ENCODE data around the gene PRCP.

Gene PRCP

DNA sequence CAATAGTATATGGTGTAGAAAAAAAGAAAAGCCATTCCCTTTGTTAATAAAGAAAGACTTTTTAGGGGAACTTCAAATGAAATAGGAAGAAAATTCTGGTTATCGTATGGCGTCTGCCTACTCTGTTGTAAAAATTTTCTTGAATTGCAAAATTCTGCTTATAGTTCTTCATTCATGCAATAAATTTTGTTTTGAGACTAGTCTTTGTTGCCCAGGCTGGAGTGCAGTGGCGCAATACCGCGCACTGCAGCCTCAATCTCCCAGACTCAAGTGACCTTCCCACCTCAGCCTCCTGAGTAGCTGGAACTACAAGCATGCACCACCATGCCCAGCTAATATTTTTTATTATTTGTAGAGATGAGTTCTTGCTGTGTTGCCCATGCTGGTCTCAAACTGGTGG lies 7.1 kb upstream of the PRCP start:
- FAIRE-seq, result no peak
- DNase-seq (ENCODE audit: low spot score), result no peak

DNA sequence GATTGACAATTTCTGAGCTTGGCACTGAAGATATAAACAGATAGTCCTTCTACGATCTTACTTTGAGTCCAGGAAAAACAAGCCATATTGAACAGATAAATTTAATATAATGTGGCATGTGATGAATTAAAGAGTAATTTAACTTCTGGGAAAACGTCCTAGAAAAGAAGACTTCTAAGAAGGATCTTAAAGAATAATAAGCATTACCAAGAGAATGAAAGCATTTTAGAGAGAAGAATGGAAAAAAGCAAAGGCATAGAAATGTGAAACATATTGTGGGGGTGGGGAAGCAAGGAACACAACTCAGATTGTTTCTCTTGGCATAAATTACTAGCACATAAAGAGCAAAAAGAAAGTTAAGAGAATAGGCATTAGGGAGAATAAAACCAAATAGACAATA lies 6.7 kb upstream of the PRCP start:
- DNase-seq (ENCODE audit: low spot score) (no peak), FAIRE-seq (no peak)

DNA sequence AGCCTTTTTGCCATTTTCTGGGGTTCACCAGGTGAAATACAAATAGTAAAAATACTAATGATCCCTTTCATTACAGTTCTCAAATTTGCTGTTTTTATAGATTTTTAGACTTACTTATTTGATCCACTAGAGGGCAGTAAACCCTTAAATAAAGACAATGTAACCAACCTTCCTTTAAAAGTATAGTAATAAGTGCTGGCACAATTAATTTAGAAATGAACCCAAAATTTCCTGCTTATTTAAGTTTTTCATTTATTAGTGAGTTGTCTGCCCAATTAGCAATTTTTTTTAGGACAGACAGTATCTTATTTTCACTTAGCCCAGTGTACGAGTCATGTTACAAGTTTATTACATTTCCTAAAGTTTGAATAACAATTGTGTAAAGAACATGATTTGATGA lies 6.0 kb upstream of the PRCP start:
- FAIRE-seq (peak; percentile 70), DNase-seq (ENCODE audit: low spot score) (peak; percentile 29)

DNA sequence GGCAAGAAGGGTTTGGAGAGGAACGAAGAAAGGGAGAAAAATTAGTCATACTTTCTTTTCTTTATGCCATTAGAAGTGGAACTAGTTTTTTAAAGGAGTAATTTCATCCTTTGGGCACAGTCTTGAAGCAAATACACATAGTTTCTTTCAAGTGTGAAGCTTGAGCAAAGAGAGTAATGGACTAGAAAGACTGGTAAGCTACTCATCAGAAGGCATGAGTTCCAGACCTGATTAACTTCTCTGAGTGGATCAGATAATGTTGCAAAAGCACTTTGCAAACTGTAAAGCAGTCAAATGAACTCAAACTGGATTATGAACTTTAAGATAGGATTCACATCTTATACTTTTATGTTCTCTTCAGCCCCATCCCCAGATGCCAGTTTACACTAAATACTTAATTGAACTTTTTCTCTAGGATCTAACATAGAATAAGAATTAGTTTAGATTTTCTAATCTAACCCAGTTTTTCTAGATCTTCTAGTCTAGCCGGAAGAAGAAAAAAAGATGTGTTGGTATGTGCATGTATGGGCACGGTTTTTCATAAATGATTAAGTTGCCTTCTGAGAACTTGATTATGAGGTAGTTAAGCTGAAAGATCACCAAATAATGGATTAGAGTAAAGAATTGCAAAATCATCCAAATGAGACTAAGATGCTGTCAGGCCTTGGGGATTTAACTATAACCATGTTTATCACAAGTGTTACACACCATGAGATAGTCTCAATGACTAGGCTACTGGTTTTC lies 3.8 kb upstream of the PRCP start:
- DNase-seq (ENCODE audit: low spot score), result no peak
- FAIRE-seq, result no peak

DNA sequence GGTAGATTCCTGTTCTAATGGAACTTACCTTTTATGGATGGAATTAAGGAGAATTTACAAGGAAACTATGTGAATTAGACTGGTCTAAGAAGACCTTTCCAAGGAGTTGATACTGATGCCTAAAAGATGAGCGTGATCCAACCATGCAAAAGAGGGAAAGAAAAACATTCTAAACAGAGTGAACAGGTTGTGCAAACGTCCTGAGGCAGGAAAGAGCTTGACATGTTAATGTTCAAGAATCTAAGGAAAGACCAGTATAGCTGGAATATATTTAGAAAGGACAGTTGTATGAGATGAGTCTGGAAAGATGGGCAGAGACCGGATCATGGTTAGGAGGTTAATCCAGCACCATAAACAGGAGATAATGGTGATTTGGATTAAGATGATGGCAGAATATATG lies 2.6 kb upstream of the PRCP start:
- DNase-seq (ENCODE audit: low spot score), result no peak
- no peak for FAIRE-seq

DNA sequence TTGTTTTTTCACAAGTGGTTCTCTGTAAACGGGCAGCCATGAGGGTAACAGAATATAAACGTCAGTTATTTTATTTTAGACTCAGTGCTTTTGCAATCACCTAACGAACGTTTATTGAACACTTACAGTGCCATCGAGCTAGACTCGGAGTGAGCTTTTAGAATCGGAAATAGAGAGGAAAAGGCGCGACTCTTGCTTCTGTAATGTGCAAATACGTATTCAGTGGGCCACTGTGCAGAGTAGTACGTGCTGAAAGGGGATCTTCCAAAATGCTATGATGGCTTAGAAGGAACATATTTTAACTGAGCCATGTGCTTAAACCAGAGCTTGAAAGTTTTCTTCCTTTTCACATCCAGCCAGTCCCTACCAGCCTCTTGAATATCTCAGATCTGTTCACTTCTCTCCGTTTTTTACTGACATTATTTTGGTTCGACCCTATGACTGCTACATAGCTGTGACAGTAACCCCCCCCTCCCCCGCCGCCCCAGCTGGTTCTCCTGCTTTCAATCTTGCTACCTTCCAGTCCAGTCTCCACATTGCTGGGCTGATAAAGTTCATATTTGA lies 1.8 kb upstream of the PRCP start:
- no peak for FAIRE-seq
- DNase-seq (ENCODE audit: low spot score), result no peak

DNA sequence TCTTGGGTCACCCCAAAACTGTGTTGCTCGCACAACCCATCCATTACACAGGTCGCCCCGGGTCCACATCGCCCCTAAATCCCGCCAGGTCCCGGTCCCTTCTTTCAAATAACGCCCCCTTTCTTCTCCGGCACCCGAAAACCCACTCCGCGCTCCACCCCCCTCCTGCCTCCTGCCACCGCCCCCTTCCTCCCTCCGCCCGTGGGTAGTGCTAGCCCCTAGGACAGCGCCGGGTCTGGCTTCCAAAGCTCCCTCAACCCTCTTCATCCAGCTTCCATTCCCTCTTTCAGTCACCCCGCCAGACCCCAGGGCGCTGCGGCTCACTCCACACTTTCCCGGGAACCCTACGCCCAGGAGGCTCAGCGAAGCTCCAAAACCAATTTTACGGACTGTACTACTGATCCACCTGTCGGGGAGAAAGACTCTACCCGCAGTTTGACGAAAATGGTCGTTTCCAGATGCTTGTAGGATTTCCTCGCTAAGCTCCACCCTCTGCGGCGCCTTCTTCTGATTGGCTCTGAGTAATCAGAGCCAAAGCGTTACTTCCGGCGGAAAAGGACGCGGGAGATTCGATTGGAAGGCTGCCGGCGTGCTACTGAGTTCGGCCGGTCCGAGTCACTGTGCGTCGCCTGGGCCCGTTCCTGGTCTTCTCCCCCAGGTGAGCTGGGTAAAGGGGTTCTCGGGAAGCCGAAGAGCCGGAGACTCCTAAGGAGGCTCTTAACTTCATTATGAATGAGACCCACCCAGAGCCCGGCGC lies 1.1 kb upstream of the PRCP start, which contains the start of gene DDIAS:
DDIAS (plus strand) TSS at position 572 of the 757 bp plus-strand sequence. CDS start 13,003 bp downstream, outside the sequence.
- peak; percentile 76 for FAIRE-seq

DNA sequence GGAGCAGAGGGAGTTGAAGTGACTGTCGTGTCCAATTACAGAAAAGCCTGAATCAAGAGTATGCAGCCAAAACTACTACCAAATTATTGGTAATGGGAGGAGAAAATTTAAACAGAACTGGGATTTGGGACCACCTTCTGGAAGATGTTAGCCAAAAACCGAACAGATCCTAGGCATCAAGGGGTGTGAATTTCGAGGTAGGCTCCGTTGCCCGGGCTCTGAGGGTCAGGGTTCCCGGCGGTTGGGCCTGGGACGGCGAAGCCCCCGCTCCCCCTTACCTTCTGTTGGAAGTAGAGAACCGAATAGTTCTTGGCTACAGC lies 313 bp downstream of the PRCP start:
- FAIRE-seq, result no peak
- DNase-seq (ENCODE audit: low spot score), result no peak

More for the DNA sequence above, 1.1 kb upstream of the PRCP start, which contains the start of gene DDIAS:
- peak; percentile 90 for DNase-seq (ENCODE audit: low spot score)

DNA sequence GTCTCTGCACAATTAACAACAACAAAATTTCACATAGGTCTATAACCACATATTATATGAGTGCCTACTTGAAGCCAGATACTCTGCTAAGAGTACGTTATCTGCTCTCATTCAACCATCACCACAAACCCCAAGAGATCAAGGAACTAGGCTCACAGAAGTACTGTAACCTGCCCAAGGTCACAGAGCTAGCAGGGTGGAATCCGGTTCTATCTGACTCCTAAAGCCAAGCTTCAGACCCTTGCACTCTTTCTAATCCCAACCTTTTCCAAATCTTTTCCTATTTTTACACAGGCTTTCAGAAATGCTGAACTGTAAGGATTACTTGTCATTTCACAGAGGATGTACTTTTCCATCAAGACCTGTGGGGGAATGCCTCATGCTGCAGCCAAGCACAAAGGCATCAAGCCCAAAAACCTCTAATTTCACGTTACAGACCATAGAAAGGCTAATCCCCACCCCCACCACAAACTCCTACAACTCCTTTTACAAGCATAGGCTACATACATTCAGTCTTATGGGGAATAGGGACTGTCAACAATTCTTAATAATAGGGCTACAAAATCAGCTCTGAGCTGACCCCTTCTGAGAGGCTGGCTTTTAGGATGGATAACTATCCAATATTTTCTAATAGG lies 927 bp downstream of the PRCP start:
- FAIRE-seq (no peak), DNase-seq (ENCODE audit: low spot score) (no peak)

DNA sequence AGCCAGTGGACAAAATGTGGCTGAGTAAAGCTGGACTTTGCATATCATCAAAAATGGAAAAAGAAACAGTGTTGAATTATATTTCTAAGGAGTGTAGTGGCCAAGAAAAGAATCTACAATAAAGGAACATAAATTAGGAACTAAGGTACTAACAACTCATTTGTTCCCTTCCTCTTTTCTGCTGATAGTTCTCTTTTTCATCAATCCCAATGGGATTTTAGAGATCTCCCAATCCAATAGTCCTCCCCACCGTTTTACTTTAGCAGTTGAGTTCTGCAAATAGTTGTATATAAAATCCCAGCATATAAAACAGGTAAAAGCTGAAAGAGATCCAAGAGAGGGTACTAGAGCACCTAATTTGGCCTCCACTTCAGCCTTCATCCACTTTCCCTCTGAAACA lies 2.0 kb downstream of the PRCP start:
- DNase-seq (ENCODE audit: low spot score) (no peak), FAIRE-seq (no peak)

DNA sequence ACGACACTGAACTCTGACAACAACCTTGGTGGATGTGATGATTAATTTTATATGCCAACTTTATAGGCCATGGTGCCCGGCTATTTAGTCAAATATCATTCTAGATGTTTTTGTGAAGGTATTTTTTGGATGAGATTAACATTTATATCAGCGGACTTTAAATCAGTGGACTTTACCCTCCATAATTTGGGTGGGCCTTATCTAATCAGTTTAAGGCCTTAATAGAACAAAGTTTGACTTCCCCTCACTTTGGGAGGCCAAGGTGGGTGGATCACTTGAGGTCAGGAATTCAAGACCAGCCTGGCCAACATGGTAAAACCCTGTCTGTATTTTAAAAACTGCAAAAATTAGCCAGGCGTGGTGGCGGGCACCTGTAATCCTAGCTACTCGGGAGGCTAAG lies 4.0 kb downstream of the PRCP start:
- no peak for FAIRE-seq

DNA sequence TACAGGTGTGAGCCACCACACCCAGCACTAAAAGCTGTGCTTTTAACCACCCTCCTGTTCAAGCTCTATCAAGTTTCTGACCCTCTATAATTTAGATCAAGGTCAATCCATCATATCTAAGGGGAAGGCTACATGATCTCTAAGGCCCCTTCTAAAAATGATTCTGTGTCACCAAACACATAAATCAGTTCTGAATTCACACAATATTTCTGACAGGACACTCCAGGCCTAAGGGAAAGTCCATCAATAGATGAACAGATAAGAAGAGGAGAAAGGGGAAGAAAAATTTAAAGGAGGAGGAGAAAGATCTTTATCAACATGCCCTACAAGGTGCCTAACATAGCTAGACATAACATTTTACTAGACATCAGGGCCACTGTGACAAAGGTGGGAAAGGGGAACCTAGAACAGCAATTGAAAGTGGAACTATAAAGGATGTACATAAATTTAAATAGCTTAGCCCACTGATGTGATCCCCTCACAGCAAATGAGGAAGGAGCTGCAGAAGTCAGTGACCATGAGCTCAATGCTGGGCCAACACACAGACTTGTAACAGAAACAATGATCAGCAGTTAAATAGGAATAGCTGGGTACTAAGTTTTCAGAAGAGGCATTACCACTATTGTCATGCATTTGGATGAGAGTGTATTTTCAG lies 4.7 kb downstream of the PRCP start:
- FAIRE-seq, result no peak
- no peak for DNase-seq (ENCODE audit: low spot score)

More for the DNA sequence above, 4.0 kb downstream of the PRCP start:
- no peak for DNase-seq (ENCODE audit: low spot score)

DNA sequence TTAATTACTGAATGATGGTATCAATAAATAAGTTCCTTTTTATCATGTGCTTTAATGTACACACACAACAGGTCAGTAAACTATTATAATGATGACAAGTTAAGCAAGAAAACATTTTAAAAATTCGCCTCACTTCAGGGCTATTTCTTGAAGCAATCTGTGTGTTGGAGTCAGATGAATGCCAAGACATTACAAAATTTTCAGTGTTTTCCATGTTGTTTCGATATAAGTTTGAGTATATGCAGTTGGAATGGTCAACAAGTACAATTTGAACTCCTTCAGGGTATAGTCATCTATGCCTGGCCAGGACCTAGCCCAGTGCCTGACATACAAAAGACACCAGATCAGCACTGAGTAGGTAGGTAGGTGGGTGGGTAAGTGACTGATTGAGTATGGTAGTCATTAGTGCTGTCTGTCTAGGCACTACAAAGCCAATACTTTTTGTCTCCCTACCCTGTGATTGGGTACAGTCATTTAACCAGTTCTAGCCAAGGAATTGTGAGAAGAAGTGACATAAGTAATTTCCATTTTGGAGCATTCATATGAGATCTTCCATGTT lies 7.5 kb downstream of the PRCP start:
- no peak for DNase-seq (ENCODE audit: low spot score)
- FAIRE-seq, result no peak

DNA sequence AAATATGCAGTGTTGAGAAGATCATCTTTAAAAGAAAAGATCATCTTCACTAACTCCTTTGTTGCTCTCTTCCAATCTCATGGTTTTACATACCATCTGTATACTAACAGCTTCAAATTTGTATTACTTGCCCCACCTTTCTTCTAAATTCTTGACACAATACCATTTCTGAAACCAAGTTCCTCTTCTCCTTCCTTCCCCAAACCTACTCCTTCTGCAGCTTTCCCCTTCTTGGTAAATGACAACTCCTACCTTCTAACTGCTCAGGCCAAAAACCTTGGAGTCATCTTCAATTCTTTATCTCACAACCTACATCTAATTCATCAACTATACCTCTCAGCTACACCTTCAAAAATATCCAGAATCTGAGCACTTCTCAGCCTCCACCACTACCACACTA lies 9.3 kb downstream of the PRCP start:
- FAIRE-seq (no peak), DNase-seq (ENCODE audit: low spot score) (no peak)

DNA sequence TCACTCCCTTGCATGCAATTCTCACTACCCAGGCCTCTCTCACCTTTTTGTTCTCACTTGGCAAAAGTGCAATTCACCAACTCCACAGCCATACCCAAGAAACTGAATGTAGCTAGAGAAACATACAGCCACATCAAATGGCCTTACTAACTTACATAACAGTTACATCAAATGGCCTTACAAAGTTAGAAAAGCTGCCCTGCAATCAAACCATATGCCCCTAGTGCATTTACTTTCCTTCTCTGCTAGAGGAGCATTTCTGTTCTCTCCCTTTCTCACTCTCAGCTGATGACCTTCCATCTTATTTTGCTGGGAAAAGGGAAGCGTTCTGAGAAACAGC lies 10.3 kb downstream of the PRCP start:
- DNase-seq (ENCODE audit: low spot score) (no peak), FAIRE-seq (no peak)

DNA sequence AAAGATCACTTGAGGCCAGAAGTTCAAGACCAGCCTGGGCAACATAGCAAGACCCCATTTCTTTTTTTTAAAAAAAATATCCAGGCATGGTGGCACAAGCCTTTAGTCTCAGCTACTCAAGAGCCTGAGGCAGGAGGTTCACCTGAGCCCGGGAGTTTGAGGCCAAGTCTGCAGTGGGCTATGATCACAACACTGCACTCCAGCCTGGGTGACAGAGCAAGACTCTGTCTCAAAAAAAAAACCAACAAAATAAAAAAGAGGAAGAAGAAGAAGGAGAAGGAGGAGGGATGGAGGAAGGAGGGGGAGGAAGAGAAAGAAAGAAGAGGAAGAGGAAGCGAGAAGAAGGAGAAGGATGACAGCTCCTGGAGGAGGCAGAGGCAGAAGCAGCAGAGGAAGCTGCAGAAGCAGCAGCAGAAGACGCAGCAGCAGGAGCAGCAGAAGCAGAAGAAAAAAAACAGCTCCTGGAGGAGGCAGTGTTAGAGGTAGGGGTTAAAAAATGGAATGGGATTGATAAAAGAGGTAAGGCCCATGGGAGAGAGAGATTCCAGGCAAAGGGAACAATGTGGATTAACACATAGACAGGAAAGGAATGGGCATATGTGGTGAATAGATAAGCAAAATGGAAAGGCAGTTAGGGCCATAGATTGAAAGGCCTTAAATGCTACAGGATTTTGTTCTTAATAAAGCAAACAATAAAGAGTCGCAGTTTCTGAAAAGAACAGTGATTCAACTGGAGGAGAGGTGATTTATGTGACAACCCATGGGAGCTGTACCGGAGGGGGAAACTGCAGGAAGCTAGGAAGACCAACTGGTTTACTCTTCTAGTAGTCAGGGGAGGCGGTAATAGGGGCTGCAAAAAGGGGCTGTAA lies 10.9 kb downstream of the PRCP start:
- DNase-seq (ENCODE audit: low spot score) (no peak), FAIRE-seq (no peak)

DNA sequence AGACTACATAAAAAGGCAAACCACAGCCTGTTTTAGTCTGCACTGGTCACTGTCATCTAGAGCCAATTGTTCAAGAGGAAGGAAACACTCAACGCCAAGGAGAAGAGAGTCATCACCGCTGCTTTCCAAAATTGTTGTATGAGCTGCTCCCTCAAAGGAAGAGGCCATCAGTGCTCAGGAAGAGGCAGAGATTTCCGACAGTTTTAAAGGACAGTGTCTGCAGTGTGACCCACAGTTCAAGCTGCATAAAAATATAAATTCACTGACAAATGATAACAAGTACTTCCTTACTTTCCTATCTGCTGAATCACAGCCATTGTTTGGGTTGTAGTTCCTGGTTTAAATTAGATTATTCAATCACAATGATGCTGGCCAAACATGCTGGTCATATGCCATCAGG lies 16.4 kb downstream of the PRCP start:
- FAIRE-seq (no peak), DNase-seq (ENCODE audit: low spot score) (no peak)

DNA sequence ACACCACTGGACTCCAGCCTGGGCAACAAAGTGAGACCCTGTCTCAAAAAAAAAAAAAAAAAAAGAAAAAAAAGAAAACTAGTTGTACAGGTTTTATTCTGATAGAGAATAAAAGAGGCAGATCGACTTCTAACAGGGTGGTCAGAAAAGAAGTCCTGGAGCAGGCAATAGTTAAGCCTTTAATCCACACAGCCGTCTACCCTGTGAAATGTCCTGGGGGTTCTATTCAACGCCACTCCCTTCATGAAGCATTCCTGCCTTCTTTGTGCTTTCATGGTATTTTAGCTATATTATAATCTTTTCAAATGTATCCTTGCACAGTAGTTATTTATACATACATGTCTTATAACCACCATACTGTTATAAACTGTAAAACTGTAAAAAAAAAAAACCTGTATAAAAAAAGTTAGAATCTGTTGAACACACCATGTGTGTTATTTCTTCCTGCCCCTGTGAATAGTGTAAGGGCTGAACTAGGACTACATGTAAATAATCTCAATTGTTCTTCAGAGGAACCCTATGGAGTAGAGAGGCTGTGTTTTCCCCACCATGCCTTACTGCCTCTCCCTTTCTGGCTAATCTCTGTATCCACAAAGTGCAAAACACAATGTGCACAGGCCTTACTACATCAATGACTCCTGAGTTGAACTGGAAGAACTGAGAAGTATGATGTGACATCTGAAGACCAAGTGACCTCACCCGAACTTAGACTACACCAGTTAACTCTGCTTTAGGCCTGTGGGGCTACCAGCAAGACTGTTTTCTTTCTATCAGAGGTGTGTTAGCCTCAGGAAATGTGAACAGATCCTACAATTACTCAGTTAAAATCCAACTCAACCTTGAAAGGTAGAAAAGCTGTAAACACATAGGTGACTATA lies 25.3 kb downstream of the PRCP start:
- DNase-seq (ENCODE audit: low spot score) (no peak), FAIRE-seq (no peak)

DNA sequence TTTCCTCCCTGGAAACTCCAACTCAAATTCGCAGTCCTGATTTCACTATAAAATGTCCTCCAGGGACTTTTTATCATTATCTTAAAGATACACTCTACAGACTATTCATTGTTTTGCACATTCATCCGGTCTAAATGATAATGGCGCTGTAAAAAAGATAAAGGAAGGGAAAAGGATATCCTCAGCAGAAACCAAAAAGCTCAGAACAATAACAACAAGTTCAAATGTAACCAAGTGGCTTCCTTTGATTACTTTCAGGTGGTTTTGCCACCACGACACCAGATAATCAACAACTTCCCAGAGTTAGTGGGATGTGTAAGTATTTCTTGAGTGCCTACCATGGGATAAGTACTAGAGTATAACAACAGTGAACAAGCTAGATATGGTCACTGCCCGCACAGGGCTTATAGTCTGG lies 26.3 kb downstream of the PRCP start:
- DNase-seq (ENCODE audit: low spot score), result no peak
- FAIRE-seq, result no peak
